Right lobe of liver (tissue), 4 donors: ENCODE results near the gene PEDS1.

Experiments
- CTCF ChIP-seq, 4 donors: fragments of 200-600 bp in 3 of 4; fragments of 450-650 bp in 1 of 4; IDR thresholded peaks; one replicate each; pipeline versions ENCODE4 v1.5.1 to v1.8.0; 2016 to 2022; ENCODE audit warnings: antibody characterized with exemption in 4 of 4, mild to moderate bottlenecking in 2 of 4
- POLR2A ChIP-seq: fragments of 450-650 bp; IDR thresholded peaks from one replicate; pipeline ENCODE4 v1.6.1; 2017; ENCODE audit warnings: antibody characterized with exemption, mild to moderate bottlenecking
- donor health status: DM: no; HTN: no; CAD: no.
- donor health status: DM: no; HTN: no; CAD: no.
- donor health status: DM: no; HTN: yes; CAD: no.

GRCh38 chr20:50144362-50144761, 9.2 kb downstream of the PEDS1 start:
- no peak for TF ChIP-seq POLR2A
- TF ChIP-seq CTCF (IDR thresholded peaks at IDR 0.05): no peak
